Activated CD4-positive, alpha-beta memory T cell treated with anti-CD3 and anti-CD28 coated beads for 36 hours (primary cell): ENCODE measurements around the gene LHFPL4. TPM values are rescaled to one million over a fixed set of nuclear protein-coding genes. Genes with fewer than 3 reads are reported as not detected.
A peak's percentile ranks its signal among the peaks of the same experiment; 100 is the strongest.
"Not testable (repeated sequence)": the region's sequence is repeated elsewhere in the genome, so short reads cannot be mapped to it uniquely, and the experiment has no call there.

Source experiments
- CTCF ChIA-PET: fragments of 350-600 bp; sonication (Branson Sonifier 250); formaldehyde crosslinking; loops from one replicate; lab custom pipeline; 2021; ENCODE audit warnings: antibody characterized with exemption, inconsistent platforms; lab: Charles Lee
- POLR2A ChIA-PET: fragments of 350-600 bp; sonication (Branson Sonifier 250); formaldehyde crosslinking; loops from one replicate; lab custom pipeline; 2021; ENCODE audit warnings: antibody characterized with exemption; lab: Charles Lee
- DNase-seq: peaks from one replicate; pipeline ENCODE4 v3.0.0-alpha.2; 2020
- H3K27ac Mint-ChIP-seq: one replicate; pipeline ENCODE4 v1.8.0; 2021; ENCODE audit warnings: mixed read lengths
- H3K27me3 Mint-ChIP-seq: one replicate; pipeline ENCODE4 v1.8.0; 2021; ENCODE audit warnings: mixed read lengths
- H3K36me3 Mint-ChIP-seq: one replicate; pipeline ENCODE4 v1.8.0; 2021; ENCODE audit warnings: mixed read lengths
- H3K4me1 Mint-ChIP-seq: one replicate; pipeline ENCODE4 v1.8.0; 2021; ENCODE audit warnings: low read depth, mixed read lengths
- H3K4me3 Mint-ChIP-seq: one replicate; pipeline ENCODE4 v1.8.0; 2021; ENCODE audit warnings: mild to moderate bottlenecking, mixed read lengths
- H3K9me3 Mint-ChIP-seq: one replicate; pipeline ENCODE4 v1.8.0; 2021; ENCODE audit warnings: mixed read lengths
- intact Hi-C: fragments of 100-400 bp; cut with micrococcal nuclease; formaldehyde crosslinking; loops from one replicate; pipeline ENCODE4 v1.15.1; 2023
- total RNA-seq, 2 experiments: library from RNA; stranded (reverse); gene quantifications; one replicate each; pipeline ENCODE4 v1.2.3, GENCODE V29; 2021

Gene LHFPL4
- total RNA-seq, 2 experiments from 2014 or later = not detected

DNA sequence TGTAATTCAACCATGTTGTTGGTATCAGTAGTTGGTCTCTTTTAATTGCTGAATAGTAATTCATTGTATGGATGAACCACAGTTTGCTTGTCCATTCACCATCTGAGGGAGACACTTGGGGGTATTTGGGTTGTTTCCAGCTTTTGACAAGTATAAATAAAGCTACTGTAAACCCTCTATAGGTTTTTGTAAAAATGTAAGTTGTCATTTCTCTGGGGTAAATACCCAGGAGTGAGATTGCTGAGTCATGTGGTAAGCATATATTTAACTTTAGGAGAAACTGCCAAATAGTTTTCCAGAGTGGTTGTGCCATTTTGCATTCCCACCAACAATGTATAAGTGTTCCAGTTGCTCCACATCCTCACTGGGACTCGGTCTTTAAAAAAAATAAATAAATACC is 15.4 kb upstream of the LHFPL4 start:
- intact Hi-C loops = no loop called here
- no peaks in the 10 kb centered on the region for H3K36me3 Mint-ChIP-seq
- DNase-seq = no peak
- peaks cover 8% of the 10 kb centered on the region for H3K27me3 Mint-ChIP-seq
- H3K4me1 Mint-ChIP-seq = no peaks in the 10 kb centered on the region
- H3K9me3 Mint-ChIP-seq = peaks cover 12% of the 10 kb centered on the region
- H3K27ac Mint-ChIP-seq = no peak overlapping the region
- ChIA-PET CTCF (no interaction called here), POLR2A (no interaction called here)
- H3K4me3 Mint-ChIP-seq = no peak overlapping the region

- Mint-ChIP-seq H3K9me3 (peaks cover 12% of the 10 kb centered on the region), H3K27me3 (peaks cover 5% of the 10 kb centered on the region), H3K4me3 (no peak overlapping the region), H3K27ac (no peak overlapping the region), H3K36me3 (no peaks in the 10 kb centered on the region), H3K4me1 (no peaks in the 10 kb centered on the region)
- DNase-seq = no peak
- POLR2A ChIA-PET = no interaction called here
- intact Hi-C loops = no loop called here
- CTCF ChIA-PET = no interaction called here
These were observed 11.7 kb upstream of the LHFPL4 start for GRCh38 chr3:9565316-9565715.

DNA sequence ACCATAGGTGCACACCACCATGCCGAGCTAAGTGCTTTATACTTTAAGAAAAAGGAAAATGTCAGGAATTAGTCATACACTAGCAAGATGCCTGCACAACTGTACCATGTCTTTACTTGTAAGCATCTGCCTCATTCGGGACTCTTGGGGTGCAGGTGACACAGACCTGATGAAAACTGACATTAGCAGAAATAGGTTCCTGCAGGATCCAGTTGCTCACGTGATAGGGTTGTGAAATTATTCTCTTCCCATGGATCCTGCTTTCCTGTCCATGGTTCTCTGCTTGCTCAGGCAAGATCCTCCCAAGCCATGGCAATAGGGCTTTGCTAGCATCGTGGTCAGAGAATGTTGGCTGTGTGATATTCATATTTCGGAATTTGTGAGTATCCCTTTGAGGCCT is 10.2 kb upstream of the LHFPL4 start:
- intact Hi-C loops = no loop called here
- H3K27me3 Mint-ChIP-seq = peaks cover 5% of the 10 kb centered on the region
- H3K4me1 Mint-ChIP-seq = no peaks in the 10 kb centered on the region
- no peaks in the 10 kb centered on the region for H3K36me3 Mint-ChIP-seq
- no peak overlapping the region for H3K27ac Mint-ChIP-seq
- ChIA-PET POLR2A (no interaction called here), CTCF (no interaction called here)
- H3K4me3 Mint-ChIP-seq = no peak overlapping the region
- H3K9me3 Mint-ChIP-seq = peaks cover 11% of the 10 kb centered on the region
- no peak for DNase-seq

GRCh38 chr3:9560056-9560455 is 6.4 kb upstream of the LHFPL4 start:
- CTCF ChIA-PET, H3K4me1 Mint-ChIP-seq, H3K27ac Mint-ChIP-seq, POLR2A ChIA-PET, H3K36me3 Mint-ChIP-seq, H3K27me3 Mint-ChIP-seq, H3K4me3 Mint-ChIP-seq, H3K9me3 Mint-ChIP-seq, intact Hi-C loops, DNase-seq: not testable (repeated sequence)

GRCh38 chr3:9553948-9554513 is 409 bp upstream of the LHFPL4 start:
- POLR2A ChIA-PET = no interaction called here

DNA sequence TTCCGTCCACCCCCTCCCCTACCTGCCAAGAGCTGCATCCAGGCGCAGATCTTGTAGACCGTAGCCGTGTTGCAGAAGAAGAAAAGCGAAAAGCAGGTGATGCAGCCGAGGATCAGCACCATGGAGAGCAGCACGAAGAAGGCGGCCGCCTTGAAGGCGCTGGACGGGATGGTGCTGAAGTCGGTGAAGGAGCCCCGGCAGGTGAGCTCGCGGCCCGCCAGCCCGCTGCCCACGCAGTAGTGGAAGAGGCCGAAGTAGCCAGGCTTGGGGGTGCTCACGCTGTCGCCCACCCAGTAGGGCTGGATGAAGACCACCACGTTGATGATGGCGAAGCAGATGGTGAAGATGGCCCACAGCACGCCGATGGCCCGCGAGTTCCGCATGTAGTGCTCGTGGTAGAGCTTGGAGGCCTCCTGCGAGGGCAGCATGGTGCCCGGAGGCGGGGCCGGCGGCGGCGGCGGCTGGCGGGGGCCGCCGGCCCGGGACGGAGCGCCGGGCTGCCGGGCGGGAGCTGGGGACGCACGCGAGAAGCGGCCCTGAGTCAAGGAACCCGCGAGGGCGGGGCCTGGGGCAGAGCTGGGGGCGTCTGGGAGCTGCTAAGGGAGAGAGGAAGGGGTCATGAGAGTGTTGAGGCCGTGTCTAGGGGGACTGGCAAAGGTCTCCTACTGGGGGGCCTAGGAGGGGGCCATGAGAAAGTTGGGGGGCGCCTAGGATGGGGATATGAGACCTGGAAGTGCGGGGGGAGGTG is 1.2 kb downstream of the LHFPL4 start:
- Mint-ChIP-seq H3K36me3 (peaks cover 2% of the 10 kb centered on the region), H3K4me3 (no peak overlapping the region), H3K4me1 (peaks cover 7% of the 10 kb centered on the region), H3K27me3 (peaks cover 46% of the 10 kb centered on the region), H3K27ac (no peak overlapping the region), H3K9me3 (no peaks in the 10 kb centered on the region)
- ChIA-PET CTCF (no interaction called here), POLR2A (no interaction called here)
- DNase-seq = peak; percentile 56
- intact Hi-C loops = no loop called here

More at GRCh38 chr3:9553948-9554513, 409 bp upstream of the LHFPL4 start:
- Mint-ChIP-seq H3K27ac (no peak overlapping the region), H3K27me3 (peaks cover 37% of the 10 kb centered on the region), H3K4me1 (peaks cover 7% of the 10 kb centered on the region), H3K36me3 (peaks cover 2% of the 10 kb centered on the region), H3K4me3 (no peak overlapping the region), H3K9me3 (no peaks in the 10 kb centered on the region)
- intact Hi-C loops = no loop called here
- no peak for DNase-seq
- CTCF ChIA-PET = no interaction called here

- Mint-ChIP-seq H3K27me3 (peaks cover 50% of the 10 kb centered on the region), H3K9me3 (no peaks in the 10 kb centered on the region), H3K27ac (no peak overlapping the region), H3K4me1 (peaks cover 7% of the 10 kb centered on the region), H3K4me3 (no peak overlapping the region), H3K36me3 (peaks cover 2% of the 10 kb centered on the region)
- DNase-seq = no peak
- ChIA-PET POLR2A (no interaction called here), CTCF (no interaction called here)
- intact Hi-C loops = no loop called here
These were observed 2.6 kb downstream of the LHFPL4 start for GRCh38 chr3:9550999-9551398.

DNA sequence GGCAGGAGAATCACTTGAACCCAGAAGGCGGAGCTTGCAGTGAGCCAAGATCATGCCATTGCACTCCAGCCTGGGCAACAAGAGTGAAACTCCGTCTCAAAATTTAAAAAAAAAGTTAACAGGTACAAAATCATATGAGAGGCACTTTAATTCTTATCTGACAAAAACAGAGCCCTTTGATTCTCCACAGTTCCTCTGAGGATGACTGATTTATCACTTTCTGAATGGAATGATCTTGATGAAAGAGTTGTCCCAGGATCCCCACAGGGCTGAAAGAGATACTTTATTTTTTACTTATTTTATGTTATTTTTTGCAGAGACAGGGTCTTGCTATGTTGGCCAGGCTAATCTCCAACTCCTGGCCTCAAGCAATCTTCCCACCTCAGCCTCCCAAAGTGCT is 4.0 kb downstream of the LHFPL4 start:
- Mint-ChIP-seq H3K36me3 (peaks cover 2% of the 10 kb centered on the region), H3K27me3 (peaks cover 44% of the 10 kb centered on the region), H3K4me1 (peaks cover 7% of the 10 kb centered on the region), H3K4me3 (no peak overlapping the region), H3K27ac (no peak overlapping the region), H3K9me3 (no peaks in the 10 kb centered on the region)
- DNase-seq = no peak
- CTCF ChIA-PET = no interaction called here
- intact Hi-C loops = no loop called here
- POLR2A ChIA-PET = interaction anchor here (0.6 kb wide), 1 partner anchor 52 kb away, joined by 5 read pairs; no protein-coding TSS in a partner anchor

- no peak overlapping the region for H3K27ac Mint-ChIP-seq
- peaks cover 7% of the 10 kb centered on the region for H3K4me1 Mint-ChIP-seq
- no peaks in the 10 kb centered on the region for H3K9me3 Mint-ChIP-seq
- H3K27me3 Mint-ChIP-seq = peaks cover 41% of the 10 kb centered on the region
- no peak for DNase-seq
- ChIA-PET CTCF (no interaction called here), POLR2A (no interaction called here)
- H3K4me3 Mint-ChIP-seq = no peak overlapping the region
- H3K36me3 Mint-ChIP-seq = peaks cover 2% of the 10 kb centered on the region
- intact Hi-C loops = no loop called here
These were observed 4.6 kb downstream of the LHFPL4 start for GRCh38 chr3:9548991-9549390.

GRCh38 chr3:9542182-9542581 is 11.4 kb downstream of the LHFPL4 start:
- Mint-ChIP-seq H3K27ac (no peak overlapping the region), H3K27me3 (peaks cover 7% of the 10 kb centered on the region), H3K4me3 (no peak overlapping the region), H3K4me1 (no peaks in the 10 kb centered on the region), H3K9me3 (no peaks in the 10 kb centered on the region), H3K36me3 (no peaks in the 10 kb centered on the region)
- ChIA-PET CTCF (no interaction called here), POLR2A (no interaction called here)
- intact Hi-C loops = no loop called here
- DNase-seq = no peak

DNA sequence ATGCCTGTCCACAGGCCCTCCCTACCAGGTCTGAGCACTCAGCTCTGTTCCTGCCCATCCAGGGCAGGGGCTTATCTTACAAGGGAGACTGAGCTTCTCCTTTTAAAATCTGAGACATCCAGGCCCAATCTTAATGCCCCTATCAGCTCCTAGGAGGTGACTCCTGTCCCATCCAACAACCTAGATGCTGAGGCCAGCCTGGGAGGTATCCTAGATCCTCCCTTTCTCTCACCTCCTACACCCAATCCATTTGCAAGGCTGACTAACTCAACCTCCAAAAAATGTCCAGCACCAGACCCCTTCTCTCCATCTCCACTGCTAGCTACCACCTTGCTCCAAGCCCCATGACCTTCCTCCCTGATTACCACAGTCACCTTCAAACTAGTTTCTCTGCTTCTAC is 17.4 kb downstream of the LHFPL4 start:
- DNase-seq = no peak
- Mint-ChIP-seq H3K4me3 (no peak overlapping the region), H3K9me3 (no peaks in the 10 kb centered on the region), H3K4me1 (no peaks in the 10 kb centered on the region), H3K27me3 (peaks cover 6% of the 10 kb centered on the region), H3K36me3 (no peaks in the 10 kb centered on the region), H3K27ac (no peak overlapping the region)
- intact Hi-C loops = no loop called here
- ChIA-PET POLR2A (no interaction called here), CTCF (no interaction called here)

DNA sequence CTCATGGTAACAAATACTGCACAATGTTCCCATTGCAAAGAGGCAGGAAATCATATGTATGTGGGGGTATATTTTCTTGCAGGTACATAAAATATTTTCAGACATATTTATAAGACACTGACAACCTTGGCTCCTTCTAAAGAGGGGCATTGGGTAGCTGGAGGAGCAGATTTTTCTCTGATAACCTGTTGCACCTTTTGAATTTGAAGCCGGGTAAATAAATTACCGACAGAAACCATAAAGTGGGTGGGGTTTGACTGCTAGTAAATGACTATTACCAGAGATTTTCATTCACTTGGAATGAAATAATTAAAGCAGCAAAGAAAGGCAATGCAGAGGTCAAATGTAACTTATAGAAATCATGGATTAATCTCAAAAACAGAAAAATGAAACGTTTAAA is 19.2 kb downstream of the LHFPL4 start:
- CTCF ChIA-PET = no interaction called here
- Mint-ChIP-seq H3K4me1 (no peaks in the 10 kb centered on the region), H3K36me3 (no peaks in the 10 kb centered on the region), H3K27me3 (peaks cover 5% of the 10 kb centered on the region), H3K27ac (no peak overlapping the region), H3K9me3 (no peaks in the 10 kb centered on the region), H3K4me3 (no peak overlapping the region)
- DNase-seq = no peak
- intact Hi-C loops = no loop called here
- POLR2A ChIA-PET = no interaction called here

- Mint-ChIP-seq H3K27me3 (peaks cover 20% of the 10 kb centered on the region), H3K36me3 (no peaks in the 10 kb centered on the region), H3K4me3 (no peak overlapping the region), H3K9me3 (no peaks in the 10 kb centered on the region), H3K27ac (no peak overlapping the region), H3K4me1 (no peaks in the 10 kb centered on the region)
- CTCF ChIA-PET = no interaction called here
- POLR2A ChIA-PET = no interaction called here
- DNase-seq = no peak
- intact Hi-C loops = no loop called here
These were observed 28.5 kb downstream of the LHFPL4 start for GRCh38 chr3:9525078-9525477.
